Measurements from ENCODE around the gene PHPT1.
"Not testable (repeated sequence)": the region's sequence is repeated elsewhere in the genome, so short reads cannot be mapped to it uniquely, and the experiment has no call there.

PHPT1 gene

DNA sequence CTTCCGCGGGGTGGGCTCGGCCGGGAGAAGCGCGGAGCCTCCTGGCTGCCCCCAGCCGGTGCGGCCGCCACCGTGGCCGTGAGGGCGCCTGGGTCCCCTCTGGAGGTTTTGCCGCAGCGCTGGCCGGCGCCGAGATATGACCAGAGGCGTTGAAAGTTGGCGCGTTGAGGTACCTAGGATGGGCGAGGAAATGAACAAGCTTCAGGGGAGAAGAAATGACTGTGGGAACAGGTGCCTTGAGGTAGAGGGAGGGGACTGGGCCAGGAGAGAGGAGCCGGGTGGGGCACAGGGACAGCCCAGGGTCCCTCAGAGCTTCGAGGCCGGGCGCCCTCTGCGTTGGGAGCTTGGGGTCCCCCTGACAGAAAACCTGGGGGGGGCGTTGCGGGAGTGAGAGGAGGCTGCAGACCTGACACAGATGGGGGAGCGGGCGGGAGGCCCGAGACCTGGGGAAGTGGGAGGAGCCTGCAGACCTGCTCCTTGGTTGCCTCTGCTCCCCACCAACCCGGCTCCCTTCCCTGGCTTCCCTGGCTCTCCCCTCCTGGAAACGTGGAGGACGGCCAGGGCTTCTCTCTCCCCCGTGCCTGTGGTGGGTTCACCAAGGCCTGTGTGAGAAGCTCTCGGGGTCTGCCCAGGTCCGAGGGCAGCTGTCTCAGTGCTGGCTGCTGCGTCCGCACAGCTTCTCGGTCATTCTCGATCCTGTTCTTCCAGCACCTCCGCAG, 27.2 kb upstream of the PHPT1 start:
- in situ Hi-C loops (cut with HindIII; ENCODE audit: low sequenced_read_pairs) = loop anchor here (25.0 kb wide), 1 partner anchor 340 kb away; the partner anchor contains the start of genes LRRC26 and TMEM210

DNA sequence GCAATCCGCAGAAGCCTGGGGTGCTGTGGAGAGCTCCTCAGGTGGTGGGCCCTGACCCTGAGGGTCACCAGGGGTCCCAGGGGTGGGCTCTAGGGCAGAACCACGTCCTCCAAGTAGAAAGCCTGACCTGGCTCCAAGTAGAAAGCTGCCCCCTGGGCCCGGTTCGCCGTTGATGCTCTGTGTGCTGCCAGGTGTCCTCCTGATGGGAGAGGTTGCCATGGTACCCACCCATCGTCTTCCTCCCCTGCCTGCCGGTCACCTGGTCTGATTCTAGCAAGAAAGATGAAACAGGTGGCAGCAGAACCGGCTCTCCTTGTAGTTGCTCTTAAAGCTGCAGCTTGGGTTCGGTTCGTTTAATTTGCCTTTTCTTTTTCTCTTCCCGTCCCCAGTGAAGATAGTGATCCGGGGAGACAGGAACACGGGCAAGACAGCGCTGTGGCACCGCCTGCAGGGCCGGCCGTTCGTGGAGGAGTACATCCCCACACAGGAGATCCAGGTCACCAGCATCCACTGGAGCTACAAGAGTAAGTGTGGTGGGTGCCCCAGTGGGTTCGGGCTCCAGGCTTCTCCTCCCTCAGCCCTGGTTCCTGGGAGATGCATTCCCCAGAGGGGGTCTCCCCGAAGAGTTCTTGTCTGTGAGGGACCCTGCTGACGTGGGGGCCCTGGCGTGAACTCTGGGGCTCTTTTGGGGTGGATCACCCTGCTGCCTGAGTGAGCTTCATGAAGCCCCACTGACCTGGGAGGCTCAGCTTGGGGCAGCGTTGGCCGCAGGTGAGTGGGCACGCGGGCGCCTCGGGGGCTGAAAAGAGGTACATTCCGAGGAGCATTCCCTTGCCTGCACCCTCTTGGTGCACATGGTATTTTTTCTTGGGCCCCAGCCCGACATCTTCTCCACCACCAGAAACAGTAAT, 25.8 kb upstream of the PHPT1 start:
- in situ Hi-C loops (cut with HindIII; ENCODE audit: low sequenced_read_pairs) = loop anchor here (25.0 kb wide), 1 partner anchor 339 kb away; the partner anchor contains the start of genes LRRC26 and TMEM210

DNA sequence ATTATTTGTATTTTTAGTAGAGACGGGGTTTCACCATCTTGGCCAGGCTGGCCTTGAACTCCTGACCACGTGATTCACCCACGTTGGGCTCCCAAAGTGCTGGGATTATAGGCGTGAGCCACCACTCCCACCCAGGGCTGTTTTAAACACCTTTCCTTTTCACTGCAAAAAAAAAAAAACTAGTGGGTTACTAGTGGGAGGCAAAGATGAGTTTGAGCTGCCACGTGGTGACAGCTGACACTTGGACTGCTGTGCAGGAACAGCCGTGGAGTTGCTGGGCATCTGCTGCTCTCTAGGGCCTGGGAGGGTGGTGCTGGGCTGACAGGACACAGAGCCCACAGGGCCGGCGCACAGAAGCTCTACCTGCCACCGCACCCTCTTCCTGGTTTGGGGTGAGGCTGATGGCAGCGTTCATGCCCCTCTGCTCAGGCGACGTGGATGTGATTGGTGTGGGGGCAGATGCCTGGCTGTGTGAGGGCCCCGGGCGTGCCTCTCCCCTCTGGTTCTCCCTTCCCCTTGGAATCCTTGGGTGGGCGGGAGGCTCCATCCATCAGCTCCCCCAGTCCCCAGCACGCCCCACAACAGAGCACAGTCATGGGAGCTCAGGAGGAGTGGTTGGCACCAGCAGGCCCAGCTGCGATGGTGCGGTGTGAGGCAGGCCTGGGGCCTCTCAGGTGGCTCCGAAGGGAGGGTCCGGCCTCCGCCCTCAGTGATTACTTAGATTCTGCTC, 24.5 kb upstream of the PHPT1 start:
- in situ Hi-C loops (cut with HindIII; ENCODE audit: low sequenced_read_pairs) = loop anchor here (25.0 kb wide), 1 partner anchor 338 kb away; the partner anchor contains the start of genes LRRC26 and TMEM210

DNA sequence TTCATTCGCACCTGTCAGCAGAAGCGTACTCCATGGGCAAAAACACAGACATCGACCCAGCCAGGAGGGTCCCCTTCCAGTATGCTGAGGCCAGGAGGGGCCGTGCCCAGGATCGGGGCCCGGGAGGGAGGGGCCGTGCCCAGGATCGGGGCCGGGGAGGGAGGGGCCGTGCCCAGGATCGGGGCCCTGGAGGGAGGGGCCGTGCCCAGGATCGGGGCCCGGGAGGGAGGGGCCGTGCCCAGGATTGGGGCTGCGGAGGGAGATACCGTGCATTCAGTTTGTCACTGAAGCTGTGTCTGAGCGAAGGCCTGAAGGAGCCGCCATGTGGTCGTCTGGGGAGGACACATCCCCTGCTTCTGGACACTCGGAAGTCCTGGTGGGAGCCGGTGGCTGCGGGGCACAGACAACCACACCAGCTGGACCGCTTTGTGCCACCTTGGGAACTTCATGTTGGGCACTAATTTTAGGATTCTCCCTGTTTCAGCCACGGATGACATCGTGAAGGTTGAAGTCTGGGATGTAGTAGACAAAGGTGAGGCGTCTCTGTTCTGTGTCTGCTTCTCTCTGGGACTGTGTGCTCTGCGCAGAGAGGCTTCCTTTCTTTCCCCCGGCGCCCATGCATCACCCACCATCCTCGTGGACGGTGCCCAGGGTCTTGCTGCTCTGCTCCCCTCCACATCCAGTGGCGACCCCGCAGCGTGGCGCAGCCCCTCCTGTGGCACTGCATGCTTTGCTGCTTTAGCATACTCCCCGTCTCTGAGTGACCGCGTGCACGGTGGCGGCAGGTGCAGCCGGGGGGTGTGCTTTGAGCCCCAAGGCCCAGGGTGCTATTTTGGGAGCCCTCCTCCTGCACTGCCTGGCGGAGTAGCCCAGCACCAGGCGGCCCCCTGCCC, 23.7 kb upstream of the PHPT1 start:
- in situ Hi-C loops (cut with HindIII; ENCODE audit: low sequenced_read_pairs) = no loop called here

DNA sequence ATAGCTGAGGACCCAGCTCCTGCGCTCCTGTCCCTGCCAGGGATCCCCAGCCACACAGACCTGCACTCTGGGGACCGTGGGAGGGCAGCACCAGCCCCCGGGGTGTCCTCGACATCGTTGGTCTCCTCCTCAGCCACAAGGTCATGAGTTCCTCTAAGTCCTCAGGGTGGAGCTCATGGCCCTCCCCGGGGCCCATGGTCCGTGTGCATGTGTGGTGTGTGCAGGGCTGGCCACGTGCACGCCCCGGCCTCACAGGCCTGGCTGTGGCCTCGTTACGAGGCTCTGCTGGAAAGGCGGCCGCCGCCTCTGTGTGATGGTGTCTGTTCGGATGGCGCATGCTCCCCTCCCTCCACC, 23.0 kb upstream of the PHPT1 start:
- in situ Hi-C loops (cut with HindIII; ENCODE audit: low sequenced_read_pairs) = no loop called here

DNA sequence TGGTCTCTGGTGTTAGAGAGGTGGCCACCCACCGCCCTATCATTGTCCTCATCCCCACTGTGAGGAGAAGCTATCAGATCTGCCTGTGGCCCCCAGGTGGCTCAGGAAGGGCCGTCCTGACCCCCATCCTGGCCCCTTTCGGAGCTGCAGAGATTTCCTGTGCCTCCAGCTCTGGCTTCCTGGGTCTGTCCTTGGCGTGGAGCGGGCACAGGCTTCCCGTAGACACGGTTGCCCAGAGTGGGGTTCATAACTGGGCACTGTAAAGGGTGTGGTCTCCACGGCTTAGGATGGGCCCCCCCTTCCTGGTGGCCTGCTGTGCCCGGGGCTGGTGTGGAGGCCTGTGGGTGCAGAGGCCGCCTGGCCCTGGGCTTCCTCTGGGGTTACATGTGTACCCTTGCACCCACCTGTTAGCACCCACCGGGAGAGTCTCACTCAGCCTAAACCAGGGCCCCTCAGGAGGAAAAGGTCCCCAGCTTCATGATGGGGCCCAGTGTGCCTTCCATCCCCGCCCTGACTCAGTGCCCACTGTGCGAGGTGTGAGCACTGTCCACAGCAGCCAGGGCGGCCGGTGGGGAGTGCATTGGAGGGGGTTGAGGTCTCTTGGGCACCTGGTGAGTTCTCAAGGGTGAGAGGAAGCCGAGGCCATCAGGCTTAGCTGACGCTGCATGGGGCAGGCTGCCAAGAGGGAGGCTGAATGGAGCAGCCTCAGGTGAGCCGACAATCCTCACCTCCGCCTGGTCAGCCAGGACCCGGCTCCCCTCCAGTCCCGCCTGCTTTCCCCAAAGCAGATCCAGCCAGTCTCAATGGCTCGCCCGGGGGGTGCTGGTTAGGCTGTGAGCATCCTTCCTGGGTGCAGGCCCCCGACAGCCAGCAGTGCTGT, 22.3 kb upstream of the PHPT1 start:
- in situ Hi-C loops (cut with HindIII; ENCODE audit: low sequenced_read_pairs) = no loop called here

DNA sequence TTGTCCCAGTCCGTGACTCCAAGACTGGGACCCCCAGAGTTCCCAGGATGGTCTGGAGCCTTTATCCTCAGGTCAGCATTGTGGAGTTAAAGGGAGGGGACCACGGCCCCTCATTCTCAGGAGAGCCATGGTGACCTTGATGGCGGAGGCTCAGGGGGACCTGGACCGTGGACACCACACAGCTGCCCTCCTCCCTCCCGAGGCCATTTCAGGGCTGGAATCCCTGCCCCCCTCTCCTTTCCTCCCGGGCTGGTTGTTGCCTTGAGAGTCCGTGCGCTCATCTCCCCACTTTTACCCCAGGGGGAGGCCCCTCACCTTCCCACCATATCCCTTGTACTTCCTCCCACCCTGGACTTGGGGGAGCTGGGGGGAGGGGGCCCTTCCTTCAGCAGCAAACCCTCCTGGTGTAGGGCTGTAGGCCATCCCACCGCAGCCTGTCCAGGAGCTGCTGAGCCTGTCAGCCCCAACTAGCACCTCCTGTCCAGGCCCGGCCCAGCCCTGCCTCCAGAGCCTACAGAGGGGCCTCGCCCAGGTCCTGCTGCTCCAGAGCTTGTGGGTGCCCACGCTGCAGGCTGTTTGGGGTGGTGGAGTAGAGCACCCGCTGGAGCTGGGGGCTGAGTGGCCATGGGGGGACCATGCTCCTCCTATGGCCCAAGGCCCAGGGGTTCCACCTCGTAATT, 21.3 kb upstream of the PHPT1 start:
- in situ Hi-C loops (cut with HindIII; ENCODE audit: low sequenced_read_pairs) = no loop called here

DNA sequence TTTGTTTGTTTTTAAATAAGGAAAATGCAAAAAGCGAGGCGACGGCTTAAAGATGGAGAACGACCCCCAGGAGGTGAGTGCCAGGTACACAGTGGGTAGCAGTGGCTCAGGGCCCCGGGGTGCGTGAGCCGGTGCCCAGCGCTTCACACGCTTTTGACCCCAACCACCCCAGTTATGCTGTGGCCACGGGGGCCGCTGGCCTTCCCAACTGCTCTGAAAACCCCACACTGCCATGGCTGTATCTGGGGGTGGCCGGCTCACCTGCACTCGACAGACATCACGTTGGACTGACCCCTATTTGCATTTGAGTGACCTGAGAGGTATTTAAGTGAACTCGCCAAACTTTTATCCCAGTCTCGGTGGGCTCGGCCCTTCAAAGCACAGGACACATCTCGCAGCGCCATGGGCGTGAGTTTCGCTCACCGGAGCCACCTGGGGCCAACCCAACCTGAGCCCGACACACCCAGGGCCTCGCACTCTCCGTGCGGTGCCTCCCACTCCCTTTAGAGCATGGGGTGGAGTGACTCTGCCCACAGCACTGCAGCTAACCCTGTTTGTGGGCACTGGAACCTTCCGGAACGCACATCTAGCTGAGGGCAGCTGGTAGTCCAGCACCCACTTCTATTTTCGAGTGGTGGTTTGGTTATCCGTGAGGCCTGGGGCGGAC, 20.6 kb upstream of the PHPT1 start:
- in situ Hi-C loops (cut with HindIII; ENCODE audit: low sequenced_read_pairs) = no loop called here

DNA sequence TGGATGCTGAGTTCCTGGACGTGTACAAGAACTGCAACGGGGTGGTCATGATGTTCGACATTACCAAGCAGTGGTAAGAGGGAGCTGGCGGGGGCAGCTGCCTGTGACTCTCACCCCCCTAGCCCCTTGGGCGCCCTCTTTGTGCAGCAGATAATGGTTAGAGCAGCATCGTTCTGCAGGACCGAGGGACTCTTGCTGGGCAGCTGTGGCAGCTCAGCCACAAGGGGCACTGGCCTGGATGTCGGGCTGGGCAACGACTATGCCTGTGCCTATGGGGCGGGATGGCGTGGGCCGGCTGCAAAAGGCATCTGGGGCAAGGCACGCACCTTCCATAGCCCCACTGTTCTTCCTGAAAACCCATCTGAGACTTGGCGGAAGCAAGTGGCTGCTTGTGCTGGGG, 19.8 kb upstream of the PHPT1 start:
- in situ Hi-C loops (cut with HindIII; ENCODE audit: low sequenced_read_pairs) = no loop called here

DNA sequence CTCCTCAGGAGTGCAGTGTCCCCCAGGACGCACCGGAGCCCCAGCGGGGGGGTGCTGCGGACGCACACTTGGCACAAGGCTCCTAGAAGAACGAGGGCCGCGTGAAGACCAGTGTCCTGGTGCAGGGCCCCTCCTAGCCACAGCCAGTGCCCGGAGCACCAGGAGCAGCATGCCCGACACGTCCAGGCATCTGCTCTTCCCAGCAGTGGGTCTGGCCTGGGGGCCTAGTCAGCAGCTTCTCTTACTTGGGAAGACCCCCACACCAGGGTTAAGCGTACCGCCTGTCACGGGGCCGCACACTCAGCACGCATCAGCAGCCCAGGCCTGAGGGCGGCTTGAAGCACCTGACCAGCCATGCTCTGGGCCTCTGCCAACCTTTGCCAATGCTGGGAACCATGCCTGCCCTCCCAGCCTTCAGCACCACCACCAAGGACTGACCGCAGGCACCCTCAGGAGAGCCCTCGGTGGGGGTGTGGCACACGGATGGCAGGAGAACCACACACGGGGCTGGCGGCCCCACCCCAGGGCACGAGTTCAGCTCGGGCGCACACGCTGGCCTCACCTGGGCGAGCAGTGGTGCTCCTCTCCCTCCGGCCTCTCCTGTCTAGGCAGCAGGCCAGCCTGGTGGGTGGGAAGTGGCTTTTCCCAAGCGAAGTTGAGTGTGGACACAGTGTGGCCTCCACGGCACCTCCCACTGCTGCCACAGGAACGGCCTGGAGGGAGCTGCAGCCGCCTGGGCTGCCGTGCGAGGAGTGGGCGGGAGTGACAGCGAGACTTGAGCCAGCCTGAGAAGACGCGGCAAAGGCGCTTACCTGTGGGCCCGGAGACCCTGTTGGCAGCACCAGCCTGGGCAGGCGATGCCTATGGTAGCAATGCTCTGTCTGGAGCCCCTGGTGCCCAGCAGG, 19.0 kb upstream of the PHPT1 start:
- in situ Hi-C loops (cut with HindIII; ENCODE audit: low sequenced_read_pairs) = no loop called here

DNA sequence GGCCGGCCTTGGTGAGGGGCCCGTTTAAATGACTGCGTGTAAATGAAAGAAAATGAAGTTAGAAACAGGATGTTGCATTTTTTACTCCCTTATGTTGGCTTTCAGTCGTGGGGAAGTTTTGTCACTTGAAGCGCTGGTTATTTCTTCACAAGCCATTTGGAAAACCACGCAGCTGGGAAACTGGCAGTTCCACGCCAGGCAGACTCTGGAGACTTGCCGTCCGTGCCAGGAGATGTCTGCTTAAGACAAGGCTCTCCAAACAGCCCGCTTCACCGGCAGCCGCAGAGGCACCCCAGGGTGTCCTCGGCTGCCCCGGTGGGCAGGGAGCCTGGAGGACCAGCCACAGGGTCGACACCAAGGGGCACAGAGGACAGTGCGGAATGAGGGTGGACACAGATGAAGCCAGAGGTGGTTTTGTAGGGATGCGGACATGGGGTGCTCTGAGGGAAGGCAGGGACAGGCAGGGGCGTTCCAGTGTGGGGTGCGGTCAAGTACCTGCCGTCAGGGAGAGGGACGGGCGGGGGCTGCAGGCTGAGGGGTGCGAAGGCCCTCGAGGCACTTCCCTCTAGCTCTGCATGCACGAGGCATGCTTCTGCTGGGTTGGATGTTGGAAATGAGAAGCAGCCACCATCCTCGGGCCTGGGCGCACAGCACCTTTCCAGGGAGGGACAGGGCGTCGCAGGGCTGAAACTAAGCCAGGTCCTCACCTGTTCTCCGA, 18.0 kb upstream of the PHPT1 start:
- in situ Hi-C loops (cut with HindIII; ENCODE audit: low sequenced_read_pairs) = no loop called here

DNA sequence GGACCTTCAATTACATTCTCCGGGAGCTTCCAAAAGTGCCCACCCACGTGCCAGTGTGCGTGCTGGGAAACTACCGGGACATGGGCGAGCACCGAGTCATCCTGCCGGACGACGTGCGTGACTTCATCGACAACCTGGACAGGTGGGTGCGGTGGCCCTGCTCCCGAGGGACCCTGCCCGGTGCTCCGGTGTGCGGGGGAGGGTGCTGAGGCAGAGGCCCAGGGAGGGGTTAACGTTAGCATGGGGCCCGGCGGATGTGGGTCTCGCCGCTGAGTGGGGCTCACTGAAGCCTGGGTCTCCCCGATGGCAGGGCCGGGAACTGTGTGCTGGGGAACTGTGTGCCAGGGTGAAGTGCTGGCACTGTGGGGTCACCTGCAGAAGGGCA, 17.5 kb upstream of the PHPT1 start:
- in situ Hi-C loops (cut with HindIII; ENCODE audit: low sequenced_read_pairs) = no loop called here

DNA sequence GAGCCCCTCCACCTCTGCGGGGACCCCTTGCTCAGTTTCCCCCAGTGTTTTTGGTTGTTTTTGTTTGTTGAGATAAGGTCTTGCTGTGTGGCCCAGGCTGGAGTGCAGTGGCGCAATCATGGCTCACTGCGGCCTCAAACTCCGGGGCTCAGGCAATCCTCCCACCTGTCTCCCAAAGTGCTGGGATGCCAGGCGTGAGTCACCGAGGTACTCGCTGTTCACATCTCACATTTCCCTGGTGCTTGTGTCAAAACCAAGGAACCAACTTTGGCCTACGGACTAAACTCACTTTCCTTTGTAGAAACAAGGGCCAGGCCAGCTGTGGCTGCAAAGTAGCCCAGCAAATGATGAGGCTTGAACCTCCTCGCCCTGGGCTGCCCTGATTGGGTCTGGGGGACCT, 16.6 kb upstream of the PHPT1 start:
- in situ Hi-C loops (cut with HindIII; ENCODE audit: low sequenced_read_pairs) = no loop called here

DNA sequence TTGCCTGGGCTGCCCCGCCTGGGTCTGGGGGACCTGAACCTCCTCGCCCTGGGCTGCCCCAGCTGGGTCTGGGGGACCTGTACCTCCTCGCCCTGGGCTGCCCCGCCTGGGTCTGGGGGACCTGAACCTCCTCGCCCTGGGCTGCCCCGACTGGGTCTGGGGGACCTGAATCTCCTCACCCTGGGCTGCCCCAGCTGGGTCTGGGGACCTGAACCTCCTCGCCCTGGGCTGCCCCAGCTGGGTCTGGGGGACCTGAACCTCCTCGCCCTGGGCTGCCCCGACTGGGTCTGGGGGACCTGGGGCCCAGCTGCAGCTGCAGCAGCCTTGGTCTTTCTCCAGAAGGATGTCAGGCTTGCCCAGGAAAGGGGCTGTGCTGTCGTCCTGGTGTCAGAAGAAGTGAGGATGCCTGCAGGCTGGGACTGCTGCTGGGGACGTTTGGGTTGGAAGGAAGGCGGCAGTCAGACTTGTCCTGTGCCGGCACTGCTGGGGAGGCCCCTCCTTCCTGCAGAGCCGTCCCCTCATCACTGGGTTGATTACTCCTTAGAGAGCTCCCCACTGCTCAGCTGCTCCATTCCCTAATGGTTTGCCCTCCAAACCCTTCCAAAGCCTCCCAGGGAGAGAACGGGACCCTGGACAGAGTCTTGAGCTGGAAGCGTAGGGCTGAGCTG, 15.7 kb upstream of the PHPT1 start:
- in situ Hi-C loops (cut with HindIII; ENCODE audit: low sequenced_read_pairs) = not testable (repeated sequence)

DNA sequence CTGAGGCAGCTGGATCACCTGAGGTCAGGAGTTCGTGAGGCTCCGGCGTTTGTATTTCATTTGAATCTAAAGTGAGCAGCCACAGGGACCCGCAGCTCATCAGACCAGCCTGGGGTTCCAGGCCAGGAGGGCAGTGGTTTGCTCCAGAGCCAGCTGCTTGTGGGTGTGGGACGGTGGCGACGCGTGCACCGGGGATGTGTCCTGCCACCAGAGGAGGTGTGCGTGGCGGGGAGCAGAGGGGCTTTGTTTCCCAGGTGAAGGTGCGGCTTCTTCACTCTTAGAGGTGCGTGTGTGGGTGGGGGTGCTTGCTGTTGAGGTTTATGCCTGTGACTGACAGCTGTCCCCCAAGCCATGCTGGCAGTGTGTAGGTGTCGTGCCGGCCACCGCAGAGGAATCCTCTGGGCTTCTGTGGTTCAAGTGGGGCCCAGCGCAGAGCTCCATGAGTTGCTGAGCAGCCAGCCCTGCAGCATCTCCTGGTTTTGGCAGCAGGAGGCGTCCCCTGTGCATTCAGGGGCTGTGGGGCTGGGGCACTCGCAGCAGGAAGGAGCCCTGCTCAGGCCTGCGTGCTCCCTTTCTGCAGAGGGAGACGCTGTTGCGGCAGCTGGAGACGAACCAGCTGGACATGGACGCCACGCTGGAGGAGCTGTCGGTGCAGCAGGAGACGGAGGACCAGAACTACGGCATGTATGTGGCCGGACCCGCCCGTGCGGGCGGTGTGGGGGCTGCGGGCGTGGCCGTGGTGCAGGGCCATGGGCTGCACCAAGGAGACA, 13.9 kb upstream of the PHPT1 start:
- in situ Hi-C loops (cut with HindIII; ENCODE audit: low sequenced_read_pairs) = no loop called here
